ENCODE results near the gene WTIP.
A peak's percentile ranks its signal among the peaks of the same experiment; 100 is the strongest.
"Not testable (repeated sequence)": the region's sequence is repeated elsewhere in the genome, so short reads cannot be mapped to it uniquely, and the experiment has no call there.

The WTIP gene

DNA sequence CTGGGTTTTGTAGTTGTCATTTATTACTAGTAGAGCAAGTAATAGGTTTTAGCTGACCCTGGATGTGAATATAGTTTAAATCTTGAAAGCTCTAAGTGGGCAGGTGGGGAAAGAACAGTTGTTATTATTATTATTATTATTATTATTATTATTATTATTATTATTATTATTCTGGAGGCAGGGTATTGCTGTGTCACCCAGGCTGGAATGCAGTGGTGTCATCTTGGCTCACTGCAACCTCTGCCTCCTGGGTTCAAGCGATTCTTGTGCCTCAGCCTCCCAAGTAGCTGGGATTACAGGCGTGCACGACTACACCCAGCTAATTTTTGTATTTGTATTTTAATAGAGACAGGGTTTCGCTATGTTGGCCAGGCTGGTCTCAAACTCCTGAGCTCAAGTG is 3.1 kb upstream of the WTIP start:
- not testable (repeated sequence) for DNase-seq (ENCODE audit: low read depth in 1 of 2, low spot score in 1 of 2)

- no peak for DNase-seq (ENCODE audit: low read depth in 1 of 2, low spot score in 1 of 2)
Observed at GRCh38 chr19:34479396-34479795, 2.2 kb upstream of the WTIP start.

DNA sequence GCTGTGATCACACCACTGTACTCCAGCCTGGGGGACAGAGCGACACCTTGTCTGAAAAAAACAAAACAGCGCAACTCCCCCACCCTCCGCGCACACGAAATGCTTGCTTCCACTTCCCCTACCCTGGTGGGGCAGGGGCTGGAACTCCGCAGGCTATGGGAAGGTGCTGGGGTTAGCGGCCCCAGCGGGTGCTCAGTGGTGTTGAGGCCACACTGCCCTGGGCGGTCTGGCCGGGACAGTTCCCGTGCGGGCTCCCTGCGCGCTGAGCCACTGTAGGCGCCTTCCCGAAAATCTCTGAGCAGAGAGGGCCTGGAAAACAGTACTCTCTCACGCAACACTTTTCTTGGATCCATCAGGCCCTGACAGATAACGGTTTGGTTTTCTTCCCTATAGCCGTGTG is 1.1 kb upstream of the WTIP start:
- no peak for DNase-seq (ENCODE audit: low read depth in 1 of 2, low spot score in 1 of 2)

GRCh38 chr19:34481861-34482379 is 362 bp downstream of the WTIP start:
- DNase-seq (ENCODE audit: low read depth in 1 of 2, low spot score in 1 of 2): no peak

DNA sequence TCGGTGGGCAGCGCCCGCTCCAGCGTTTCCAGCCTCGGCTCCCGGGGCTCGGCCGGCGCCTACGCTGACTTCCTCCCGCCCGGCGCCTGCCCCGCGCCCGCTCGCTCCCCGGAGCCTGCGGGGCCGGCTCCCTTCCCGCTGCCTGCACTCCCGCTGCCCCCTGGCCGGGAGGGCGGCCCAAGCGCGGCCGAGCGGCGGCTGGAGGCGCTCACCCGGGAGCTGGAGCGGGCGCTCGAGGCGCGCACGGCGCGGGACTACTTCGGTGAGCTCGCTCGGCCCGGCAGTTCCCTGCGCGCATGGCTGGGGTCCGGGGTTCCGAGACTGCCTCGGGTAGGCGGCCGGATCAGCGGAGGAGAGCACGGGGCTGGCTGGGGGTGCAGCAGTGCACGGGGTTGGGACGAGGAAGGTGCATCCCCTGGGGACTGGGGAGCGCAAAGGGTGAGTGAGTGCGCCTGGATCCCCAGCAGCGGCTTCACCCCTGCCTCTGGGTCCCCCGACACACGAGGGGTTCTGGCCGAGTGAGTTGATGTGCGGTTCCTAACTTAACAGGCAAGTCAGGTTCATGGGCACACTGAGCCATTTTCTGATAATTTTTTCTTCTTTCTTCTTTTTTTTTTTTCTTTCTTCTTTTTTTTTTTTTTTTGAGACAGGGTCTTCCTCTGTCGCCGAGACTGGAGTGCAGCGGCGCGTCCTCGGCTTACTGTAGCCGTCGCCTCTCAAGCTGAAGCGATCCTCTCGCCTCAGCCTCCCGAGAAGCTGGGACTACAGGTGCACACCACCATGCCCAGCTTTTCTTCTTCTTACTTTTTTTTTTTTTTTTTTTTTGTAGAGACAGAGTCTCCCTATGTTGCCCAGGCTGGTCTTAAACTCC is 1.1 kb downstream of the WTIP start:
- no peak for DNase-seq (ENCODE audit: low read depth in 1 of 2, low spot score in 1 of 2)

DNA sequence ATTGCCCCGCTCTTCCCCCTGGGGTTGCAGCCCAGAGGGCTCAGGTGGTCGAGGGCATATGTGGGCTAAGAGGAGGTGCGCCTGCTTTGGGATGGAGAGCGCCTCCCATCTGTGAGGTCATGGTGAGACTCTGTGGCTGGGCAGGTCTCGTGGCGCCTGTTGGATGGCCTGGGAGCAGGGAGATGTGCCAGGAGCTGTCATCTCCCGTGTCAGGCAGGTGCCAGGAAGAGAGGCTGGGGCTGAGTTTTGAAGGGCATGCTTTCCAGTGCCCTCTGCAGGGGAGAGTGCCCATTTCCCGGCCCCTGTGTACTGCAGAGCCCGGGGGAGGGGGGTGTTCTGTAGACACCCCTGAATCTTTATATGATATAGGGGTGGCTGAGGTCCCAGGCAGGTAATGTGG is 2.8 kb downstream of the WTIP start:
- no peak for DNase-seq (ENCODE audit: low read depth in 1 of 2, low spot score in 1 of 2)

DNA sequence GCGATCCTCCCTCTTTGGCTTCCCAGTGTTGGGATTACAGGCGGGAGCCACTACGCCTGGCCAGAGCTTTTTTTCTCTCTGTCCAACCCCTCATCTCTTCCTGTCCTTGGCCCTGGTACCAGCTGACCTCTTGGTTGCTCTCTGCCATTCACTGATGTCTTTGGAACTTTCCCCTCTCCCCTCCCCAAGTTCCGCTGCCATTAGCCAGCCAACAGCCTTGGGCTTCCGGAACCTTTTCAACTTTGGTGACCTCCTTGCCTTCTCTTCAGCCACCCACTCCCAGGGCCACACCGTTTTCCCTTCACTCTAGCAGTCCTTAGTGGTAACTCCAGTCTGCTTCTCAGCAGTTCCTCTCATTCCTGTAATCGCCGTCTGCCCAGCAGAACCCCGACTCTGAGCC is 4.3 kb downstream of the WTIP start:
- no peak for DNase-seq (ENCODE audit: low read depth in 1 of 2, low spot score in 1 of 2)

DNA sequence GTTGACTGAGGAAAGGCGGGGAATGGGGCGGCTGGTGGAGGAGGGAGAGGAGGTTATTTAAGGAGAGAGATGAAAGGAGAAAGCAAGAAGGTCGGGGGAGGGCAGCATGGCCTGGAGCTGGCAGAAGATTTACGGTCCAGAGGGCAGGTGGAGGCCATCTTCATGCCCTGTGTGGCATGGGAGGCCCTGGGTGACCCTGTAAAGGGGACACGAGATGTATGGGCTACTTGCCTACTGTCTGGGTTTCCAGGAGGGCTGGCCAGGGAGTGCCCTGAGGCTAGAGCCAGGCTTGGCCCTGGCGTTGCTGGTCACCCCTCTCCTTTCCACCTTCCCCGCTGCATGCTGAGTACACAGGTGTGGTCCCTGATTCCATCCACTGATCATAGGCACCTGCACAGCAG is 6.1 kb downstream of the WTIP start:
- DNase-seq (ENCODE audit: low read depth in 1 of 2, low spot score in 1 of 2): no peak

DNA sequence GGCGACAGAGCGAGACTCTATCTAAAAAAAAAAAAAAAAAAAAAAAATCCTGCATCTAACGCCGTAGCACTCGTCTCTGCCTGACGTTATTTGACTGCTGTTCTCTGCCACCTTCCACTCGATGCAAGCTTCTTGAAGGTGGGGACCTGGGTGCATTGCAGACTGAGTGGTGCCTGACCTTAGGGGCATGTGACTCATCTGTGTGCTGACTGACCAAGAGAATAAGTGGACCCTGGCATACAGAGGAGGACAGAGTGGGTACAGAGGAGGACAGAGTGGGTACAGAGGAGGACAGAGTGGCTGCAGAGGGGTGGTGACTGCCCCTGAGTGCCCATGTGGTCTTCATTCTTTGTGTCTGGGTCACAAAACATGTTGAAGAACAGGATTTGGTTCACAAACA is 7.6 kb downstream of the WTIP start:
- DNase-seq (ENCODE audit: low read depth in 1 of 2, low spot score in 1 of 2): no peak

GRCh38 chr19:34490141-34490766 is 8.7 kb downstream of the WTIP start:
- no peak for DNase-seq (ENCODE audit: low read depth in 1 of 2, low spot score in 1 of 2)

GRCh38 chr19:34493038-34493648 is 11.6 kb downstream of the WTIP start:
- no peak for DNase-seq (ENCODE audit: low read depth in 1 of 2, low spot score in 1 of 2)

DNA sequence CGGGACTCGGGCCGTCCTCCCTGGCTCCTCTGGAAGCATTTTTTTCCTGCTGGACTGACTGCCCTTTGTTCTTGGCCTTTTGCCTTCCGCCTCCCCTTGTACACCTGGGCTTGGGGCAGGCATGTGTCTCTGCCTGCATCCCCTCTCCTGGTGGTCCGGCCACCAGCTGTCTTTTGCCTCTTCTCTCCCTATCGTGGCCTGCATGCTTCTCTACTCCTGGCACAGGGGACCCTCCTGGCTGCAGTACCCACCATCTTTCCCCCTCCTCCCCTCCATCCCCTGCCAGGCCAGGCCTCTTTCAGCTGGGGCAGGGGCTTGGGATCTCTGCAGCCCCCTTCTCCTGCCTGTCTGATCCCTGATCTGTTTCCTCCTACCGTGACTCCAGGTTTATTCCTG is 12.1 kb downstream of the WTIP start:
- no peak for DNase-seq (ENCODE audit: low read depth in 1 of 2, low spot score in 1 of 2)

DNA sequence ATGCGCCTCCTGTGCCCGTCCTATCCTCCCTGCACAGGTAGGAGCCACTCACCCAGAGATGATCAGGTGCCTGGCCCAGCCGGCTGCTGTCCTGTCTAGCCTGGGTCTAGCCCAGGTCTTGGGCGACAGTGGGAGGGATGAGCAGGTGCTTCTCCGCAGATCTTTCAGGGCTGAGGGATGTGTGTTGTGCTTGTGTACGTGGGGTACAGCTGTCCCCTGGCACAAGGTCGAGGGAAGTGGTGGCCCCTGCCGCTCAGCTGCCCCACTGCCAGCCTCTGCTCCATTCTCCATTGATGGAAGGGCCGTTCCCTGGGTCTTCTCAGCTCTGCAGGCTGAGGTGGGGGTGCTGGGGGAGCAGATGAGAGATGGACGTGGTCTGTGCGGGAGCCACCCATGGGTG is 13.0 kb downstream of the WTIP start:
- no peak for DNase-seq (ENCODE audit: low read depth in 1 of 2, low spot score in 1 of 2)

GRCh38 chr19:34495416-34495815 is 13.9 kb downstream of the WTIP start:
- DNase-seq (ENCODE audit: low read depth in 1 of 2, low spot score in 1 of 2): no peak

- no peak for DNase-seq (ENCODE audit: low read depth in 1 of 2, low spot score in 1 of 2)
Observed at GRCh38 chr19:34497112-34497805, 15.7 kb downstream of the WTIP start.

- no peak for DNase-seq (ENCODE audit: low read depth in 1 of 2, low spot score in 1 of 2)
Observed at GRCh38 chr19:34499155-34499834, 17.7 kb downstream of the WTIP start.

GRCh38 chr19:34500656-34501120 is 19.1 kb downstream of the WTIP start:
- DNase-seq (ENCODE audit: low read depth in 1 of 2, low spot score in 1 of 2): no peak

DNA sequence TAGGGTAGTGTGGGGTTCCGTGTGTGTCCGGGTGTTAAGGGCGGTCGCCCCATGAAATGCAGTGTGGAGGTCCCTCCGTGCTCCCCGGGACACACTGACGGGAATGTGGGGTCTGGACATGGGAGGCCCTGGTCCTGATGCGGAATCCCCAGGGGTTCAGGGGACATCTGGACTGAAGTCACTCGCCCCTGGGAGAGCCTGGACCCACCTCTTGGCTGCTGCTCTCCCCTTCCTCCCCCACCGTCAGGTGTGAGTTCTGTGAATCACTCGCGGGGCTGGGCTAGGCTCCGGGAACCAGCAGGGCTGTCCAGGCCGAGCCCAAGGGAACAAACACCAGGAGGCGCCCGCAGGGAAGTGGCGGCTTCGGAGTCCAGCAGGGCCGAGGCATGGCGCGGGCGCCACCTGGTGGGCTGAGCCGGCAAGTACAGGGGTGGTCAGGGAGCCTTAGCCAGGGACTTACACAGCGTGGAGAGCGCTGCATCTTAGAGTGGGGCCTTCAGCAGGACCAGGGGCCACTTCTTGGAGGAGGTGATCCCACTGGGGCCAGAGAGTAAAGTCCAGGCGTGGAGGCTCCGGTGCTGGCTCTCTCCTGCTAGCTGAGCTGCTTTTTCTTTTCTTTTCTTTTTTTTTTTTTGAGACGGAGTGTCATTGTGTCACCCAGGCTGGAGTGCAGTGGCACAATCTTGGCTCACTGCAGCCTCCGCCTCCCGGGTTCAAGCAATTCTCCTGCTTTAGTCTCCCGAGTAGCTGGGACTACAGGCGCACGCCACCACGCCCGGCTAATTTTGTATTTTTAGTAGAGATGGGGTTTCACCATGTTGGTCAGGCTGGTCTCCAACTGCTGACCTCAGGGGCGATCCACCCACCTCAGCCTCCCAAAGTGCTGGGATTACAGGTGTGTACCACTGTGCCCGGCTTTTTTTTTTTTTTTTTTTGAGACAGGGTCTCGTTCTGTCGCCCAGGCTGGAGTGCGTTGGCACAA is 20.1 kb downstream of the WTIP start:
- peak; percentile 76 to 80 for DNase-seq (ENCODE audit: low read depth in 1 of 2, low spot score in 1 of 2)

DNA sequence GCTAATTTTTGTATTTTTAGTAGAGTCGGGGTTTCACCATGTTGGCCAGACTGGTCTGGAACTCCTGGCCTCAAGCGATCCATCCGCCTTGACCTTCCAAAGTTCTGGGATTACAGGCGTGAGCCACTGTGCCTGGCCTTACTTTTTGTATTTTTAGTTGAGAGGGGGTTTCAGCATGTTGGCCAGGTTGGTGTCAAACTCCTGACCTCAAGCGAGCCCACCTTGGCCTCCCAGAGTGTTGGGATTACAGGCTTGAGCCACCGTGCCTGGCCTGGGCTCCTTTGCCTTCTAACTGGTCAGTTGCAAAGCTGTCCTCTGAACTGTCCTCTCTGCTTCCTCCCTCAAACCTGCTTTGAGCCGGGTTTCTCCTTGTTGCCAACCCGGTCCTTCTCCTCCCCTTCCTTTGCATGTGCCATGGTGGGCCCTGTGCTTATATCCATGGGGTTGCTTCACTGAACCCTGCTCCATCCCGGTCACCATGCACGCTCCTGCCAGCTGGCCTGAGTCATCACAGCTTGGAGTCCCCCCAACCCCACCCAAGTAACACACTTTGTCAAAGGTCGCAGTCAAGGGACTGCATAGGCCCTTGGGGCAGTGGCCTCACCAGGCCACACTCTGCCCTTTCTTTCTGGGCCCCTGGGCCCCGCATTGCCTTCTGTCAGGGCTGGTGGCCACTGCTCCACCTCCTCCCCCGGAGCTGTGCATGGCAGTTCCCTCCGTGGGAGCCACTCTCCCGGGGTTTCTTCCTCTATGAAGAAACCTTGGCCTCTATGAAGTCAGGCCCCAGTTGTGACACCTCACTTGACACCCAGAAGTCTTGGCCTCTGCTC is 21.2 kb downstream of the WTIP start:
- no peak for DNase-seq (ENCODE audit: low read depth in 1 of 2, low spot score in 1 of 2)
